ENCODE data around the gene HTR1E.

GRCh38 chr6:86949771-86950170 is 12.4 kb downstream of the HTR1E start:
- no peak for TF ChIP-seq CTCF (IDR thresholded peaks at IDR 0.05; ENCODE audit: borderline replicate concordance, extremely low read depth, low read length, poor library complexity, severe bottlenecking)
- TF ChIP-seq EZH2 (IDR thresholded peaks at IDR 0.05; ENCODE audit: borderline replicate concordance, low read depth, low read length, severe bottlenecking): no peak
